Activated CD4-positive, alpha-beta T cell treated with anti-CD3 and anti-CD28 coated beads for 48 hours (primary cell): Measurements from ENCODE around the gene MLLT3.

Experiments
- DNase-seq: peaks from one replicate; pipeline ENCODE4 v3.0.0-alpha.2; 2020

Gene MLLT3

DNA sequence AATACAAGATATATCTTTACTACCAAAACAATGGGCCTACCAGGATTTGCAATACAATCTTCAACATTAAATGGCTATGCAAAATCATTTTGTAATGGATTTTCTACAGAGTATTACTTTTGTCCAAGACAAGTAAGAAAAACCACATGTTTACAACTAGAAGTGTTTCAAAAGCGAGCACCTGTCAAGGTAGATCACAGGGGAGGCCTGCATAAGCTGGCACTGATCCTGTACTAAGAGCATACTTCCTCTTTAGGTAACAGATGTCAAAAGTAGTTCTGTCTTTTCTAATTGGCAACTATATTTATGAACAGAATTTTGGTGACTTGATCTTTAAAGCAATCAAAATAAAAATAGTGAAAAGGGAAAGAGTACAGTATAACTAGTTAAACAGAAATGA lies 249.0 kb downstream of the MLLT3 start:
- no peak for DNase-seq

GRCh38 chr9:20369391-20369790 lies 252.9 kb downstream of the MLLT3 start:
- no peak for DNase-seq

DNA sequence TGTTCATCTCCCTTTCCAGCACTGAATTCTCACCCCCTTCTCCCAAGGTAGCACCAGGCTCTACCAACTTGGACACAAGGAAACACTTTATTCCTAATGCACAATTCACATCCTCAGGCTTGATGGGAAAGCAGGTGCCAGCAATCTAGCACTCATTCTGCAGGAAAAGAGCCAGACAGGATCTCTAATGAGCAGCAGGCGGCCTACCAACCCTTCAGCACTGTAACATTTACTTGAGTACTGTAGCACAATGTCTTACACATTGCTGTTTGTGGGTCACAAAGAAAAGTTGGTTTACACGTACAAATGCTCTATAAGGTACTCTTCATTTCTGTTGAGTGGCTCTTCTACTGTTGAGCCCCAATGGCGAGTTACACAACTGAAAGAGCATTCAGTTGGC lies 254.4 kb downstream of the MLLT3 start:
- DNase-seq = no peak

DNA sequence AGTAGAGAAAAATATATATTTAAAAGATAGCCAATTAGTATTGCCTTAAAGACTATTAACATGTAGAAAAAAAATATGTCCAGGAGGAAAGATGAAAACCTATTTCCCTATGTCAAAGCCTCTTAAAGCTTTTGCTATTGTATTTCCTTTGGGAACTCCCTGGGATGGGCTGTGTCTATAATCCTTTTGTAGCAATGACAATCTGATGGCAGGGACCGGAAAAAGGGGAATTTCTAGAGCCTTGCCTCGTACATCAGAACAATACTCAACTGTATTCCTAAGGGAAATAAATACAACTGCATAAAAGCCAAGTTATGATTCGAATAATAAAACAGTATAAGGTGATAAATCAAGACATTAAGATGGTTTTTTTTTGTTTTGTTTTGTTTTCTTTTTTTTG lies 257.3 kb downstream of the MLLT3 start:
- DNase-seq = no peak

DNA sequence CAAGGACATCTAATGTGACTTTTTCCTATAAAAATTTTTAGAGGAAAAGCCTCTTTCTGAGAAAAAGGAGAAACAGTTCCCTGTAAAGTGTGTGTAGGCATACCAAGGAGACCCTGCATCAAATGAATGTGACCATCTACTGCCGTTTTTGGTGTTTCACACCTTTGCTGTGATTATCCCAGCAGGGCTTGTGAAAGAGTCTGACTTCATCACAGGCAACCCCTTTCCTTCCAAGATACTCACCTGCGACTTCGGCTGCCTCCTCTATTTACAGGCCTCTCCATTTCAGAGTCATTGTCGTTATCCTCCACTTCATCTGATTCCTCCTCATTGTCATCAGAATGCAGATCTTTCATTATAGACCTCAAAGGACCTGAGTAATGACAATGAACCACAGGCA lies 259.1 kb downstream of the MLLT3 start:
- DNase-seq = no peak

GRCh38 chr9:20361656-20362570 lies 260.4 kb downstream of the MLLT3 start:
- no peak for DNase-seq

DNA sequence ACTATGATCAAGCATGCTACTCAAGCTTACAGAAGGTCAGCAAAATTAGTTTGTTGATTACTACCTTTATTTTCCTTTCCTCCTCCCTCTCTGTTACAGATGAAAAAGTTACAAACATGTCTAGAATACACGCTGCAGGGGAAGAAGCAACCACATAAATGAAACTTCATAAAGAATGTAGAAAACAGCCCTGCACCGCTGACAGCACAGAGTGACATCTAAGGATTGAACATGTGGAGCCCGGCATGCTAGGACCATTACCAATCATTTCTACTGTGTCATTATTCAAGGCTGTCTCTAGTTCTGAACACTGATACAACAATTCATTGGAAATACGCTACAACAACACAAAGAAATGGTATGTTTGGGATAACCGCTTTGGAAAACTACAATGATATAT lies 261.1 kb downstream of the MLLT3 start:
- DNase-seq = no peak

DNA sequence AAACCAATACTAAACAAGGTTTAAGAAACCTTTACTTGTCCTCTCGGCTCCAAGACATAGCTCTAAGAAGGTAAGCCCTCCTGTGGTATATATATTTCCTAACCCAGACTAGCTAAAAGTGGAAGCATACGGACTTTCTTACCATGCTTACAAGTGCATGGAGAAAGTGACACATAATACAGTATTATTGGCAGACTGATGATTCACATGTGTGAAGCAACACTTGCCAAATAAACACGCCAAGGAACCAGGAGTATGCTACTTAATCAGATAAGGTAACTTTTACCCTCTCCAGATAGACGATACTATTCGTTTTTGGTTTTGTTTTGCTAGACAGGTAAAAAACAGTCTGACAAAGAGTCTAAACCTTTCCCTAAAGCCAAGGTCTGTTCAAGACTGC lies 264.1 kb downstream of the MLLT3 start:
- no peak for DNase-seq

- no peak for DNase-seq
Observed at GRCh38 chr9:20357037-20357432, 265.3 kb downstream of the MLLT3 start.

- peak; percentile 64 for DNase-seq
Observed at GRCh38 chr9:20356403-20357036, 265.8 kb downstream of the MLLT3 start.

GRCh38 chr9:20355022-20355421 lies 267.3 kb downstream of the MLLT3 start:
- DNase-seq = no peak

GRCh38 chr9:20353931-20354652 lies 268.2 kb downstream of the MLLT3 start:
- DNase-seq = no peak

- DNase-seq = no peak
Observed at GRCh38 chr9:20353524-20353923, 268.8 kb downstream of the MLLT3 start.

DNA sequence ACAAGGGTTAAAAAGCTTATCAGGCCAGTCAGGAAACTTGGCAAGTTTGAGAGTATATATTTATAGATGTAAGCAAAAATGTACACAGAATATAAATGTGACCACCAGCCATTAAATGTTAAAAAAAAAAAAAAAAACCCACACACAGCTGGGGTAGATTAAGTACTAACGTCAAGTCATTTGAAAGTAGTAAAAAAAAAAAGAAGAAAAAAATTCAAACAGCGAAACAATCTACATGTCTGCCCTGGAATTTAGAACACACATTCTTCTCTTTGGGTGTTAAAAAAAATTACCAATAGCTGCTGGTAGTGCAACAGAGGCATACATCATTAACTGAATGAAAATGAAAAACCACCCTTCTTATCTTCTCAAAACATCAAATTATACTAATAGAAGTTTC lies 269.7 kb downstream of the MLLT3 start:
- DNase-seq = no peak

DNA sequence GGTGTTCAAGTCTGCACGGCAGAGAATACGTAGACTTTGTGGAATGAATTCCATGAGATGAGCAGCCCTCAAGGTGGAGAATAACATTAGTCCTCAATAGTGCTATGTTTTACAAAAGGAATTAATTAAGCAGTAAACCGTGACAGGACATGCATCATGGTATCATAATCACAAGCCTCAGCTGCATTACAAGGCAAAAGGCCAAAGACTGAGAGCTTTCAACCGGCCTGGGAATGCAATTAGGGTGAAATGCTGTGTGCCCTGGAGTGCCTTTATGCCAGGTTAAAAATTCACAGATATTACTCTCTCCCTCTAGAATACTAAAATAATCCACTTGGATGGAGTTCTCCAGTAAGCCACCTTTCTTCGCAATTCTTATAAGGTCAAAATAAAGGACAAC lies 270.6 kb downstream of the MLLT3 start:
- no peak for DNase-seq

GRCh38 chr9:20349568-20349967 lies 272.7 kb downstream of the MLLT3 start:
- no peak for DNase-seq

- no peak for DNase-seq
Observed at GRCh38 chr9:20343325-20343724, 279.0 kb downstream of the MLLT3 start.

GRCh38 chr9:20340511-20340861 lies 281.8 kb downstream of the MLLT3 start:
- no peak for DNase-seq

DNA sequence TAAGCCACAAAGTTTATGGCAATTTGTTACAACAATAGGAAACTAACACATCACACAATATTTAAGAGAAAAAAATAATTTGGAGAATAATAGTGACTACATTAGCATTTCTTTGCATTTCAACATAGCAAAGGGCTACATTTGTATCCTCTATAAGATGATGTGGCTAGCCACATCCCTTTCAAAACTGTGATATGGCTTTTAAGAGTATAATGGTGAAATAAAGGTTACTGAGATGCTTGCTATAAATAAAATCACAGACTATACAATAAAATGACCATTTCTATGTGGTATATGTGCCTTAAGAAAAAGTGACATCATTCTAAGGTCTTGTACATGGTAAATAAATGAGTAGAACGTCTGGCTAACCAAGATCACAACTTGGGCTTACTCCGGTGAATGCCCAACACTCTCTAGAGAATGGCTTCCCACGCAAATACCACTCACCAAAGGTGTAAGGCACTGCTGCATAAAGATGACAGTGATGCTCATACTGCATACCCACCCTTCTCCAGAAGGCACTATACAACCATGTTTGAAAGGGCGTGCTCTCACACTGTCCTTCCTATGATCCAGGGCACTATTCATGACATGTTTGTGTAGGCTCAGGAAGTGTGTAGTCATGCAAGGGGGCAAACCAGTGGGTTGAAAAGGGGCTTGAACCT lies 286.5 kb downstream of the MLLT3 start:
- no peak for DNase-seq

GRCh38 chr9:20333991-20334390 lies 288.3 kb downstream of the MLLT3 start:
- DNase-seq = no peak

GRCh38 chr9:20331095-20331685 lies 291.1 kb downstream of the MLLT3 start:
- DNase-seq = peak; percentile 20

DNA sequence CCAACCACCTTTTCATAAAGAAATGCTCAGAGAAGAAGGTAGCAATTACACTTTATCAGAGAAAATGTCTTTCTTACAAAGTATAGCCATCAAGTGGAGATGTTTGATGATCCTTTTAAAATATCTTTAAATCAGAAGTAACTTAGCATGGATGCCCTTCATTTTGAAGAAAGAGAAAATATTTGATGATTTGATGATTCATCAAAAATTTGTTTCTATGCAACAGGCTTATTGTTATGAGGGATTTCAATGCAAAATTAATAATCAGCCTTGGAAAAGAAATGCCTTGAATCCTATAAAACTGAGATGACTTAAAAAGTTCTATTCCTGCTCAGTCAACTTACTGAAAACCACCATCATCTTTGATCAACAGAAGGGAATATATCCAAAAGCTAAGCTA lies 291.6 kb downstream of the MLLT3 start:
- DNase-seq = no peak

GRCh38 chr9:20326516-20326915 lies 295.8 kb downstream of the MLLT3 start:
- DNase-seq = no peak
